Keratinocyte (primary cell): ENCODE measurements around the gene SLIT3. TPM values are rescaled to one million over a fixed set of nuclear protein-coding genes. Genes with fewer than 3 reads are reported as not detected.

Source experiments
- DNase-seq: peaks from one replicate; pipeline ENCODE4 v3.0.0-alpha.2; 2011; ENCODE audit warnings: low read depth, missing footprints, low spot score
- FAIRE-seq: peaks from 2 replicates; lab custom pipeline; 2011; peaks lifted over from hg19 to GRCh38; lab: Jason Lieb, UNC
- H2AFZ ChIP-seq: 2 replicates; pipeline ENCODE4 v1.6.0; 2012; ENCODE audit warnings: low read length, control low read depth, inconsistent platforms; ENCODE audit not compliant: control insufficient read depth
- H3K27ac ChIP-seq: 2 replicates; pipeline ENCODE4 v1.5.1; 2011; ENCODE audit warnings: low read length; ENCODE audit not compliant: control insufficient read depth, insufficient read depth
- H3K27me3 ChIP-seq: 3 replicates; pipeline ENCODE4 v1.6.0; 2011; ENCODE audit warnings: low read length; ENCODE audit not compliant: control insufficient read depth, insufficient read depth; ENCODE audit errors: extremely low read depth
- H3K36me3 ChIP-seq, 2 experiments: 2 replicates in 1 of 2; 3 replicates in 1 of 2; pipeline ENCODE4 v1.5.1; 2011; ENCODE audit warnings: low read length in 2 of 2, mild to moderate bottlenecking in 1 of 2; ENCODE audit not compliant: control insufficient read depth in 2 of 2, insufficient read depth in 2 of 2; ENCODE audit errors: extremely low read depth in 1 of 2
- H3K4me1 ChIP-seq: 3 replicates; pipeline ENCODE4 v1.5.1; 2011; ENCODE audit warnings: low read length; ENCODE audit not compliant: control insufficient read depth, insufficient read depth; ENCODE audit errors: extremely low read depth
- H3K4me2 ChIP-seq: 3 replicates; pipeline ENCODE4 v1.6.0; 2011; ENCODE audit warnings: low read depth, low read length; ENCODE audit not compliant: control insufficient read depth, insufficient read depth; ENCODE audit errors: extremely low read depth
- H3K4me3 ChIP-seq, 3 experiments: fragments of 200-600 bp in 1 of 3; sonication (generic) in 1 of 3; 2 replicates in 2 of 3; 3 replicates in 1 of 3; pipeline ENCODE4 v1.5.1; 2011 to 2016; ENCODE audit warnings: low read length in 3 of 3, mild to moderate bottlenecking in 3 of 3, control low read depth in 2 of 3, inconsistent platforms in 1 of 3, low read depth in 1 of 3, mixed read lengths in 1 of 3, mixed run types in 1 of 3, moderate library complexity in 1 of 3; ENCODE audit not compliant: control insufficient read depth in 2 of 3, insufficient read depth in 2 of 3; ENCODE audit errors: extremely low read depth in 1 of 3
- H3K79me2 ChIP-seq: 2 replicates; pipeline ENCODE4 v1.6.0; 2012; ENCODE audit warnings: low read length; ENCODE audit not compliant: control insufficient read depth, insufficient read depth
- H3K9ac ChIP-seq: 3 replicates; pipeline ENCODE4 v1.6.0; 2011; ENCODE audit warnings: low read length; ENCODE audit not compliant: control insufficient read depth, insufficient read depth; ENCODE audit errors: extremely low read depth
- H3K9me1 ChIP-seq: 3 replicates; pipeline ENCODE4 v1.6.0; 2011; ENCODE audit warnings: low read length; ENCODE audit not compliant: control insufficient read depth, insufficient read depth; ENCODE audit errors: extremely low read depth
- H3K9me3 ChIP-seq: 2 replicates; pipeline ENCODE4 v1.5.1; 2012; ENCODE audit warnings: low read depth, low read length; ENCODE audit not compliant: control insufficient read depth
- H4K20me1 ChIP-seq: 3 replicates; pipeline ENCODE4 v1.6.0; 2011; ENCODE audit warnings: low read length; ENCODE audit not compliant: control insufficient read depth, insufficient read depth; ENCODE audit errors: extremely low read depth
- EZH2 ChIP-seq: IDR thresholded peaks from one replicate; pipeline ENCODE4 v1.6.1; 2012; ENCODE audit warnings: inconsistent platforms, mild to moderate bottlenecking, low read length, moderate library complexity
- dilution Hi-C: fragments of 300-500 bp; cut with MboI; formaldehyde crosslinking; loops from one replicate; pipeline ENCODE4 v1.7.0; 2020; ENCODE audit warnings: low sequenced_read_pairs; ENCODE audit not compliant: extremely low pct_ligation_motif_present
- polyA plus RNA-seq, 5 experiments: library from polyadenylated mRNA; depleted of rRNA in 3 of 5; stranded (reverse) in 3 of 5; stranded (forward) in 1 of 5; unstranded in 1 of 5; fragments of >200 nt; gene quantifications; 1 replicate in 1 of 5; 2 replicates in 3 of 5; 3 replicates in 1 of 5; pipeline versions ENCODE4 v1.2.1 to v1.2.3, GENCODE V29; 2011 to 2012; ENCODE audit warnings: missing spikeins in 2 of 5, low read depth in 1 of 5, low replicate concordance in 1 of 5
- TF ChIP-seq, protein P1 (sequence below), 3 experiments: IDR thresholded peaks in 1 of 3; conservative IDR thresholded peaks in 1 of 3; optimal IDR thresholded peaks in 1 of 3; 2 replicates in 2 of 3; 3 replicates in 1 of 3; pipeline versions ENCODE3 to v1.5.1; 2011; ENCODE audit warnings: low read length in 3 of 3, mild to moderate bottlenecking in 3 of 3, moderate library complexity in 2 of 3, control low read depth in 1 of 3, inconsistent platforms in 1 of 3; ENCODE audit not compliant: insufficient read depth in 2 of 3; ENCODE audit errors: extremely low read depth in 1 of 3

SLIT3 gene
- polyA plus RNA-seq, 1 donor (not counting 4 experiments of a cell fraction or from before 2014, with no cell fraction given): 2.4 TPM

DNA sequence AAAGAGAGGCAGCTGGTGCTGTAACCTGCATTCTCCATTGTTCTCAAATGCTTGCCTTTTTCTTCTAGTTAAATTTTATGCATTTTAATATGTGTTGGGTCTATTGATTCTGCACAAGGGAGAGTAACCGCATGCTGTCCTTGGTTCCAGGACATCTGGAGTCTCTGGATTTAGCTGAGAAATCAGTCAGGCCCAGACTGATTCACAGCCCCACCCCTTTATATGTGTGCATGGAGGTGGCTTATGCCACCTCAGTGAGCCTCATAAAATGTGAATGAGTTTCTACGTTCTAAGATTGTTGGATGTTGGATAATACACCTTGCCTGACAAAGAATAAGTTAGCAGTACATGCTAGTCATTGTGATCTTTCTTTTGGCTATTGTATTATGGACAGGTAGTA, 611.7 kb downstream of the SLIT3 start:
- Histone ChIP-seq H3K9me1 (no peaks in the 10 kb centered on the region), H3K9ac (no peak overlapping the region), H3K4me3 (no peak overlapping the region), H3K4me2 (no peak overlapping the region), H3K36me3 (no peaks in the 10 kb centered on the region), H3K79me2 (no peaks in the 10 kb centered on the region), H3K9me3 (no peaks in the 10 kb centered on the region), H3K27ac (no peak overlapping the region), H3K4me1 (no peaks in the 10 kb centered on the region), H2AFZ (no peak overlapping the region), H3K27me3 (peaks cover 3% of the 10 kb centered on the region), H4K20me1 (no peaks in the 10 kb centered on the region)
- FAIRE-seq (no peak), DNase-seq (no peak)
- no peak for TF ChIP-seq EZH2
- TF ChIP-seq, protein P1, sequence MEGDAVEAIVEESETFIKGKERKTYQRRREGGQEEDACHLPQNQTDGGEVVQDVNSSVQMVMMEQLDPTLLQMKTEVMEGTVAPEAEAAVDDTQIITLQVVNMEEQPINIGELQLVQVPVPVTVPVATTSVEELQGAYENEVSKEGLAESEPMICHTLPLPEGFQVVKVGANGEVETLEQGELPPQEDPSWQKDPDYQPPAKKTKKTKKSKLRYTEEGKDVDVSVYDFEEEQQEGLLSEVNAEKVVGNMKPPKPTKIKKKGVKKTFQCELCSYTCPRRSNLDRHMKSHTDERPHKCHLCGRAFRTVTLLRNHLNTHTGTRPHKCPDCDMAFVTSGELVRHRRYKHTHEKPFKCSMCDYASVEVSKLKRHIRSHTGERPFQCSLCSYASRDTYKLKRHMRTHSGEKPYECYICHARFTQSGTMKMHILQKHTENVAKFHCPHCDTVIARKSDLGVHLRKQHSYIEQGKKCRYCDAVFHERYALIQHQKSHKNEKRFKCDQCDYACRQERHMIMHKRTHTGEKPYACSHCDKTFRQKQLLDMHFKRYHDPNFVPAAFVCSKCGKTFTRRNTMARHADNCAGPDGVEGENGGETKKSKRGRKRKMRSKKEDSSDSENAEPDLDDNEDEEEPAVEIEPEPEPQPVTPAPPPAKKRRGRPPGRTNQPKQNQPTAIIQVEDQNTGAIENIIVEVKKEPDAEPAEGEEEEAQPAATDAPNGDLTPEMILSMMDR (optimal IDR thresholded peaks at IDR 0.05 in 1 of 3, IDR thresholded peaks at IDR 0.05 in 1 of 3, conservative IDR thresholded peaks at IDR 0.05 in 1 of 3; ENCODE audit: extremely low read depth in 1 of 3, insufficient read depth in 2 of 3, low read length in 3 of 3): no peak
- dilution Hi-C loops: no loop called here

DNA sequence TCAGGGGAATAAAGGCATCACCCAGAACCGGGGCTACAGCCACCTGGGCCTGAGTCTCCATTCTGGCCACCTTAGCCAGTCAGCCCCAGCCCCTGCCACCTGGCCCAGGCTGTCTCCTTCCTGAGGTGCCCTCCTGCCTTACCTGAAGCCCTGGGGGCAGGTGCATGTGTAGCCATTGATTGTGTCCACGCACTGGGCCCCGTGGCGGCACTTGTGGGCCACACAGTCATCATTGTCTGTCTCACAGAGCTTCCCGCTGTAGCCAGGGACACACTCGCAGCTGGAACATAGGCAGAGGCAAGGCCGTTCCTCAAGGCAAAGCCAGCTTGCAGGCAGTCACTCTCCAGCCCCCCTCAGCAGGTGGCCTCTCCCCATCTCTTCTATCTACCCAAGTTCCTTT, 614.1 kb downstream of the SLIT3 start:
- Histone ChIP-seq H3K4me2 (no peak overlapping the region), H2AFZ (no peak overlapping the region), H3K27ac (no peak overlapping the region), H3K36me3 (no peaks in the 10 kb centered on the region), H3K9me1 (no peaks in the 10 kb centered on the region), H3K9ac (no peak overlapping the region), H3K4me3 (no peak overlapping the region), H3K79me2 (no peaks in the 10 kb centered on the region), H4K20me1 (no peaks in the 10 kb centered on the region), H3K4me1 (no peaks in the 10 kb centered on the region), H3K27me3 (no peaks in the 10 kb centered on the region), H3K9me3 (no peaks in the 10 kb centered on the region)
- DNase-seq (no peak), FAIRE-seq (no peak)
- no peak for TF ChIP-seq EZH2
- TF ChIP-seq, protein P1 (optimal IDR thresholded peaks at IDR 0.05 in 1 of 3, IDR thresholded peaks at IDR 0.05 in 1 of 3, conservative IDR thresholded peaks at IDR 0.05 in 1 of 3; ENCODE audit: extremely low read depth in 1 of 3, insufficient read depth in 2 of 3, low read length in 3 of 3): no peak
- dilution Hi-C loops: no loop called here
